Measurements from ENCODE around the gene SMAD6. TPM values are rescaled to one million over a fixed set of nuclear protein-coding genes. Genes with fewer than 3 reads are reported as not detected.

Gene SMAD6
- polyA plus RNA-seq, 1 donor from 2014 or later = 0.16 TPM

GRCh38 chr15:66723826-66724731 is 22.0 kb downstream of the SMAD6 start:
- TF ChIP-seq EZH2 (IDR thresholded peaks at IDR 0.05; ENCODE audit: borderline replicate concordance, insufficient read depth, low read length, poor library complexity, severe bottlenecking) = no peak
- no peak for TF ChIP-seq RAD21 (conservative IDR thresholded peaks at IDR 0.05)
- TF ChIP-seq, protein P1, sequence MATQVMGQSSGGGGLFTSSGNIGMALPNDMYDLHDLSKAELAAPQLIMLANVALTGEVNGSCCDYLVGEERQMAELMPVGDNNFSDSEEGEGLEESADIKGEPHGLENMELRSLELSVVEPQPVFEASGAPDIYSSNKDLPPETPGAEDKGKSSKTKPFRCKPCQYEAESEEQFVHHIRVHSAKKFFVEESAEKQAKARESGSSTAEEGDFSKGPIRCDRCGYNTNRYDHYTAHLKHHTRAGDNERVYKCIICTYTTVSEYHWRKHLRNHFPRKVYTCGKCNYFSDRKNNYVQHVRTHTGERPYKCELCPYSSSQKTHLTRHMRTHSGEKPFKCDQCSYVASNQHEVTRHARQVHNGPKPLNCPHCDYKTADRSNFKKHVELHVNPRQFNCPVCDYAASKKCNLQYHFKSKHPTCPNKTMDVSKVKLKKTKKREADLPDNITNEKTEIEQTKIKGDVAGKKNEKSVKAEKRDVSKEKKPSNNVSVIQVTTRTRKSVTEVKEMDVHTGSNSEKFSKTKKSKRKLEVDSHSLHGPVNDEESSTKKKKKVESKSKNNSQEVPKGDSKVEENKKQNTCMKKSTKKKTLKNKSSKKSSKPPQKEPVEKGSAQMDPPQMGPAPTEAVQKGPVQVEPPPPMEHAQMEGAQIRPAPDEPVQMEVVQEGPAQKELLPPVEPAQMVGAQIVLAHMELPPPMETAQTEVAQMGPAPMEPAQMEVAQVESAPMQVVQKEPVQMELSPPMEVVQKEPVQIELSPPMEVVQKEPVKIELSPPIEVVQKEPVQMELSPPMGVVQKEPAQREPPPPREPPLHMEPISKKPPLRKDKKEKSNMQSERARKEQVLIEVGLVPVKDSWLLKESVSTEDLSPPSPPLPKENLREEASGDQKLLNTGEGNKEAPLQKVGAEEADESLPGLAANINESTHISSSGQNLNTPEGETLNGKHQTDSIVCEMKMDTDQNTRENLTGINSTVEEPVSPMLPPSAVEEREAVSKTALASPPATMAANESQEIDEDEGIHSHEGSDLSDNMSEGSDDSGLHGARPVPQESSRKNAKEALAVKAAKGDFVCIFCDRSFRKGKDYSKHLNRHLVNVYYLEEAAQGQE (IDR thresholded peaks at IDR 0.05; ENCODE audit: borderline replicate concordance) = no peak
- TF ChIP-seq TAF1 (IDR thresholded peaks at IDR 0.05; ENCODE audit: low read depth) = no peak
- no peak for TF ChIP-seq MXI1 (conservative IDR thresholded peaks at IDR 0.05; ENCODE audit: poor library complexity, severe bottlenecking)
- no peak for TF ChIP-seq EP300 (conservative IDR thresholded peaks at IDR 0.05; ENCODE audit: poor library complexity, severe bottlenecking)
- no peak for TF ChIP-seq SMC3 (conservative IDR thresholded peaks at IDR 0.05; ENCODE audit: poor library complexity)
- TF ChIP-seq, protein P2, sequence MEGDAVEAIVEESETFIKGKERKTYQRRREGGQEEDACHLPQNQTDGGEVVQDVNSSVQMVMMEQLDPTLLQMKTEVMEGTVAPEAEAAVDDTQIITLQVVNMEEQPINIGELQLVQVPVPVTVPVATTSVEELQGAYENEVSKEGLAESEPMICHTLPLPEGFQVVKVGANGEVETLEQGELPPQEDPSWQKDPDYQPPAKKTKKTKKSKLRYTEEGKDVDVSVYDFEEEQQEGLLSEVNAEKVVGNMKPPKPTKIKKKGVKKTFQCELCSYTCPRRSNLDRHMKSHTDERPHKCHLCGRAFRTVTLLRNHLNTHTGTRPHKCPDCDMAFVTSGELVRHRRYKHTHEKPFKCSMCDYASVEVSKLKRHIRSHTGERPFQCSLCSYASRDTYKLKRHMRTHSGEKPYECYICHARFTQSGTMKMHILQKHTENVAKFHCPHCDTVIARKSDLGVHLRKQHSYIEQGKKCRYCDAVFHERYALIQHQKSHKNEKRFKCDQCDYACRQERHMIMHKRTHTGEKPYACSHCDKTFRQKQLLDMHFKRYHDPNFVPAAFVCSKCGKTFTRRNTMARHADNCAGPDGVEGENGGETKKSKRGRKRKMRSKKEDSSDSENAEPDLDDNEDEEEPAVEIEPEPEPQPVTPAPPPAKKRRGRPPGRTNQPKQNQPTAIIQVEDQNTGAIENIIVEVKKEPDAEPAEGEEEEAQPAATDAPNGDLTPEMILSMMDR (IDR thresholded peaks at IDR 0.05; ENCODE audit: poor library complexity, severe bottlenecking) = no peak
- TF ChIP-seq POLR2AphosphoS5 (IDR thresholded peaks at IDR 0.05) = no peak
- Histone ChIP-seq H3K36me3 (ENCODE audit: insufficient read depth, low read length) (no peaks in the 10 kb centered on the region), H3K9me3 (ENCODE audit: low read length) (no peaks in the 10 kb centered on the region), H3K9me2 (ENCODE audit: insufficient read depth, low read length) (no peaks in the 10 kb centered on the region), H3F3A (ENCODE audit: insufficient read depth, low read length, poor library complexity, severe bottlenecking) (no peaks in the 10 kb centered on the region), H3K4me3 (ENCODE audit: low read length) (no peak overlapping the region), H4K20me1 (ENCODE audit: insufficient read depth) (no peaks in the 10 kb centered on the region), H3K9ac (ENCODE audit: low read length) (no peak overlapping the region), H3K27me3 (ENCODE audit: insufficient read depth, low read depth, low read length) (no peaks in the 10 kb centered on the region), H3K4me2 (ENCODE audit: low read length) (no peak overlapping the region), H3K79me2 (replicated peaks; ENCODE audit: insufficient read depth, low read length) (no peaks in the 10 kb centered on the region), H3K27ac (ENCODE audit: low read length) (no peak overlapping the region), H2AFZ (ENCODE audit: low read depth, low read length) (no peak overlapping the region)

- Histone ChIP-seq H3K4me3 (ENCODE audit: low read length) (no peak overlapping the region), H3K9ac (ENCODE audit: low read length) (no peak overlapping the region), H3K9me3 (ENCODE audit: low read length) (no peaks in the 10 kb centered on the region), H3K79me2 (replicated peaks; ENCODE audit: insufficient read depth, low read length) (no peaks in the 10 kb centered on the region), H3K9me2 (ENCODE audit: insufficient read depth, low read length) (no peaks in the 10 kb centered on the region), H3K36me3 (ENCODE audit: insufficient read depth, low read length) (no peaks in the 10 kb centered on the region), H2AFZ (ENCODE audit: low read depth, low read length) (no peak overlapping the region), H3F3A (ENCODE audit: insufficient read depth, low read length, poor library complexity, severe bottlenecking) (no peaks in the 10 kb centered on the region), H3K27me3 (ENCODE audit: insufficient read depth, low read depth, low read length) (no peaks in the 10 kb centered on the region), H4K20me1 (ENCODE audit: insufficient read depth) (no peaks in the 10 kb centered on the region), H3K27ac (ENCODE audit: low read length) (no peak overlapping the region), H3K4me2 (ENCODE audit: low read length) (no peak overlapping the region)
- TF ChIP-seq, protein P2 (IDR thresholded peaks at IDR 0.05; ENCODE audit: poor library complexity, severe bottlenecking) = no peak
- TF ChIP-seq, protein P1 (IDR thresholded peaks at IDR 0.05; ENCODE audit: borderline replicate concordance) = no peak
- no peak for TF ChIP-seq SMC3 (conservative IDR thresholded peaks at IDR 0.05; ENCODE audit: poor library complexity)
- no peak for TF ChIP-seq TAF1 (IDR thresholded peaks at IDR 0.05; ENCODE audit: low read depth)
- TF ChIP-seq RAD21 (conservative IDR thresholded peaks at IDR 0.05) = no peak
- no peak for TF ChIP-seq EP300 (conservative IDR thresholded peaks at IDR 0.05; ENCODE audit: poor library complexity, severe bottlenecking)
- TF ChIP-seq POLR2AphosphoS5 (IDR thresholded peaks at IDR 0.05) = no peak
- TF ChIP-seq EZH2 (IDR thresholded peaks at IDR 0.05; ENCODE audit: borderline replicate concordance, insufficient read depth, low read length, poor library complexity, severe bottlenecking) = no peak
- no peak for TF ChIP-seq MXI1 (conservative IDR thresholded peaks at IDR 0.05; ENCODE audit: poor library complexity, severe bottlenecking)
Measured at GRCh38 chr15:66724732-66725463, 22.9 kb downstream of the SMAD6 start.

Data from neural cell (in vitro differentiated cells).